ENCODE measurements around the gene SLC35F3. TPM values are rescaled to one million over a fixed set of nuclear protein-coding genes. Genes with fewer than 3 reads are reported as not detected.

Gene SLC35F3
- total and polyA plus RNA-seq, 9 of the 15 experiments (the other 6 are each of a cell fraction or from before 2014, with no cell fraction given): 0.04 to 0.07 (median 0.04) TPM; not detected in 6

DNA sequence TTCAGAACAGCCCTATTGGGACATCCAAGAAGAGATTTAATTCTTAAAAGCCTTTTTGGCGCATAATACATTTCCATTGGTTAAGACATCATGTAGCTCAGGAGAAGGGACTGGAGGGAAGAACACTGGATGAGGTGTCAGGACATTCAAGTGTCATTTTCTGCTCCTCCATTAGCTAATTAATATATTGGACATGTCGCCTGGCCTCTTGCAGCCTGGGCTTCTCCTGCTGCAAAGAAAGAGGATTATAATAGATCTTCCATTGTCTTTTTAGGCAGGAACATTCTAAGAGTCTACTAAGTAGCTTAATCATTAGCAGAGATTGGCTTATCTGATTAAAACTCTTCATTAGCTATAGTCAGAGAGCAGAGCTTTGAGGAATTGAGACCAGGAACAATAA lies 317.1 kb downstream of the SLC35F3 start:
- DNase-seq (ENCODE audit: extremely low read depth in 1 of 4, low spot score in 3 of 4) (no peak), ATAC-seq (no peak), FAIRE-seq (no peak)
- Histone ChIP-seq H3K4me1 (replicated peaks in 1 of 2; ENCODE audit: control insufficient read depth in 2 of 2, insufficient read depth in 2 of 2, low read length in 2 of 2) (no peaks in the 10 kb centered on the region), H3K27me3 (ENCODE audit: control insufficient read depth in 2 of 2, insufficient read depth in 2 of 2, low read length in 2 of 2) (peaks cover 8 to 28% of the 10 kb centered on the region in 2 experiments; a peak in 4 of 5 replicates), H3K36me3 (ENCODE audit: control insufficient read depth, insufficient read depth, low read length) (no peaks in the 10 kb centered on the region), H2AFZ (ENCODE audit: low read depth, low read length) (no peak overlapping the region), H3K79me2 (ENCODE audit: control insufficient read depth, insufficient read depth, low read length) (no peaks in the 10 kb centered on the region), H3K9ac (ENCODE audit: insufficient read depth in 1 of 2, low read depth in 2 of 2, low read length in 2 of 2) (no peak overlapping the region), H3K27ac (ENCODE audit: extremely low read depth, low read depth, low read length) (no peak overlapping the region), H3K9me1 (ENCODE audit: control insufficient read depth, insufficient read depth, low read length) (no peaks in the 10 kb centered on the region), H3K4me3 (no peak overlapping the region), H3K9me3 (replicated peaks; ENCODE audit: control insufficient read depth, insufficient read depth, low read depth, low read length) (no peaks in the 10 kb centered on the region), H4K20me1 (replicated peaks; ENCODE audit: control insufficient read depth, insufficient read depth, low read length) (no peaks in the 10 kb centered on the region), H3K4me2 (ENCODE audit: insufficient read depth, low read length) (no peak overlapping the region)
- BruUV-seq (replicated peaks): no TSS peak
- intact Hi-C loops (cut with micrococcal nuclease): no loop called here
- ChIA-PET POLR2A (interaction anchor here (0.7 to 0.8 kb wide), 2 partner anchors 10 to 11 kb away, joined by 3 to 5 read pairs; no protein-coding TSS in a partner anchor), CTCF (ENCODE audit: low intra/inter-chr PET ratio) (no interaction called here)
- TF ChIP-seq MEIS2 (IDR thresholded peaks at IDR 0.05; ENCODE audit: partially characterized antibody) (no peak), RBM17 (IDR thresholded peaks at IDR 0.05; ENCODE audit: borderline replicate concordance, low read depth, low read length) (no peak), TAL1 (IDR thresholded peaks at IDR 0.05) (no peak), KDM2B (CRISPR knock-in tag; IDR thresholded peaks at IDR 0.05) (no peak), PPARD (CRISPR knock-in tag; IDR thresholded peaks at IDR 0.05) (no peak), BRD4 (IDR thresholded peaks at IDR 0.05) (no peak), ARHGAP35 (IDR thresholded peaks at IDR 0.05; ENCODE audit: partially characterized antibody) (no peak), ZNF384 (IDR thresholded peaks at IDR 0.05; ENCODE audit: low read depth, low read length) (no peak), SRSF1 (IDR thresholded peaks at IDR 0.05; ENCODE audit: low read depth, low read length) (no peak), RB1 (IDR thresholded peaks at IDR 0.05; ENCODE audit: low read depth) (no peak)
- in situ Hi-C loops (cut with MboI): no loop called here
- WGBS (ENCODE audit: insufficient coverage, low coverage, missing lambda C conversion rate): 4% methylated on average over 2 of the region's 2 CpGs

Data from K562 (cell line).